Thoracic aorta (tissue), 2 donors: Measurements from ENCODE around the gene SMPX. TPM values are rescaled to one million over a fixed set of nuclear protein-coding genes. Genes with fewer than 3 reads are reported as not detected.

Experiments
- ATAC-seq: fragments of 150-250 bp; one replicate; pipeline ENCODE4 v1.8.0; 2017; ENCODE audit warnings: low read depth; ENCODE audit not compliant: insufficient number of reproducible peaks, low FRiP score
- DNase-seq: peaks from one replicate; pipeline ENCODE4 v3.0.0-alpha.2; 2020; ENCODE audit warnings: low spot score
- H3K27ac ChIP-seq, 2 donors: fragments of 200-600 bp; sonication (generic); 1 replicate in 1 of 2; 2 replicates in 1 of 2; pipeline ENCODE4 v1.5.1; 2016; ENCODE audit warnings: mild to moderate bottlenecking in 2 of 2, moderate library complexity in 2 of 2
- H3K27me3 ChIP-seq: fragments of 200-600 bp; sonication (generic); replicated peaks from 2 replicates; pipeline ENCODE4 v1.6.0; 2016; ENCODE audit warnings: mild to moderate bottlenecking; ENCODE audit not compliant: insufficient read depth
- H3K36me3 ChIP-seq: fragments of 200-600 bp; sonication (generic); one replicate; pipeline ENCODE4 v1.5.1; 2016
- H3K4me1 ChIP-seq, 2 donors: fragments of 200-600 bp; sonication (generic); 1 replicate in 1 of 2; 2 replicates in 1 of 2; pipeline versions ENCODE4 v1.5.1 to v1.6.0; 2016; ENCODE audit warnings: low read depth in 2 of 2, mild to moderate bottlenecking in 1 of 2; ENCODE audit not compliant: control insufficient read depth in 1 of 2
- H3K4me3 ChIP-seq: fragments of 200-600 bp; sonication (generic); 2 replicates; pipeline ENCODE4 v1.5.1; 2016; ENCODE audit warnings: mild to moderate bottlenecking
- H3K9me3 ChIP-seq: fragments of 200-600 bp; sonication (generic); 2 replicates; pipeline ENCODE4 v1.5.1; 2016
- CTCF ChIP-seq: fragments of 200-600 bp; sonication (generic); IDR thresholded peaks from one replicate; pipeline ENCODE4 v1.5.1; 2019; ENCODE audit warnings: antibody characterized with exemption
- total RNA-seq, 2 donors: library from RNA; depleted of rRNA; stranded (reverse); fragments of >200 nt; gene quantifications; one replicate each; pipeline versions ENCODE4 v1.1.0 to v1.2.3, GENCODE V29; 2016

Gene SMPX
- total RNA-seq, 2 donors from 2014 or later = 10.4 TPM; not detected in 1

GRCh38 chrX:21734175-21734574 is 23.7 kb downstream of the SMPX start:
- H3K27ac ChIP-seq = no peak overlapping the region
- no peaks in the 10 kb centered on the region for H3K9me3 ChIP-seq
- no peak for DNase-seq
- H3K4me3 ChIP-seq = no peak overlapping the region
- no peaks in the 10 kb centered on the region for H3K4me1 ChIP-seq
- H3K36me3 ChIP-seq = no peaks in the 10 kb centered on the region
- no peak for TF ChIP-seq CTCF
- no peaks in the 10 kb centered on the region for H3K27me3 ChIP-seq
- ATAC-seq = no peak

GRCh38 chrX:21733705-21734104 is 24.2 kb downstream of the SMPX start:
- no peaks in the 10 kb centered on the region for H3K36me3 ChIP-seq
- no peaks in the 10 kb centered on the region for H3K4me1 ChIP-seq
- H3K27ac ChIP-seq = no peak overlapping the region
- no peak overlapping the region for H3K4me3 ChIP-seq
- no peaks in the 10 kb centered on the region for H3K9me3 ChIP-seq
- DNase-seq (no peak), ATAC-seq (no peak)
- TF ChIP-seq CTCF = no peak
- H3K27me3 ChIP-seq = no peaks in the 10 kb centered on the region

- Histone ChIP-seq H3K27me3 (no peaks in the 10 kb centered on the region), H3K36me3 (no peaks in the 10 kb centered on the region), H3K27ac (no peak overlapping the region), H3K4me1 (no peaks in the 10 kb centered on the region), H3K4me3 (no peak overlapping the region), H3K9me3 (no peaks in the 10 kb centered on the region)
- DNase-seq (no peak), ATAC-seq (no peak)
- no peak for TF ChIP-seq CTCF
Observed at GRCh38 chrX:21730026-21730425, 27.9 kb downstream of the SMPX start.

GRCh38 chrX:21728276-21728968 is 29.5 kb downstream of the SMPX start:
- no peak for ATAC-seq
- Histone ChIP-seq H3K9me3 (no peaks in the 10 kb centered on the region), H3K36me3 (no peaks in the 10 kb centered on the region), H3K4me3 (no peak overlapping the region), H3K4me1 (no peaks in the 10 kb centered on the region), H3K27me3 (no peaks in the 10 kb centered on the region), H3K27ac (no peak overlapping the region)
- DNase-seq = no peak
- no peak for TF ChIP-seq CTCF

GRCh38 chrX:21725916-21726315 is 32.0 kb downstream of the SMPX start:
- H3K27ac ChIP-seq = no peak overlapping the region
- H3K27me3 ChIP-seq = no peaks in the 10 kb centered on the region
- DNase-seq = no peak
- H3K9me3 ChIP-seq = no peaks in the 10 kb centered on the region
- no peak for TF ChIP-seq CTCF
- no peaks in the 10 kb centered on the region for H3K36me3 ChIP-seq
- ATAC-seq = no peak
- H3K4me1 ChIP-seq = no peaks in the 10 kb centered on the region
- no peak overlapping the region for H3K4me3 ChIP-seq
